T-helper 2 cell treated with Interferon-gamma antibody and Interleukin-4, amounts not matched to agents 5 μg/mL and 100 μg/mL, for 36 hours (primary cell): ENCODE results near the gene GARIN3.

ENCODE experiments used
- DNase-seq: peaks from one replicate; pipeline ENCODE4 v3.0.0; 2021; ENCODE audit warnings: low spot score
- H3K27ac Mint-ChIP-seq: one replicate; pipeline ENCODE4 v1.8.0; 2021; ENCODE audit warnings: mild to moderate bottlenecking, mixed read lengths
- H3K27me3 Mint-ChIP-seq: one replicate; pipeline ENCODE4 v1.8.0; 2021; ENCODE audit warnings: low read depth, mixed read lengths
- H3K36me3 Mint-ChIP-seq: one replicate; pipeline ENCODE4 v1.8.0; 2021; ENCODE audit warnings: low read depth, mixed read lengths
- H3K4me1 Mint-ChIP-seq: one replicate; pipeline ENCODE4 v1.8.0; 2021; ENCODE audit warnings: low read depth, mixed read lengths
- H3K4me3 Mint-ChIP-seq: one replicate; pipeline ENCODE4 v1.8.0; 2022; ENCODE audit warnings: mild to moderate bottlenecking, moderate library complexity, mixed read lengths
- H3K9me3 Mint-ChIP-seq: one replicate; pipeline ENCODE4 v1.8.0; 2021; ENCODE audit warnings: mixed read lengths

Gene GARIN3

GRCh38 chr5:157148734-157149615 lies 17.1 kb downstream of the GARIN3 start:
- peaks cover 2% of the 10 kb centered on the region for H3K27me3 Mint-ChIP-seq
- peak overlapping the region; percentile 33 for H3K4me3 Mint-ChIP-seq
- H3K9me3 Mint-ChIP-seq, result no peaks in the 10 kb centered on the region
- H3K4me1 Mint-ChIP-seq, result peaks cover 44% of the 10 kb centered on the region
- no peaks in the 10 kb centered on the region for H3K36me3 Mint-ChIP-seq
- peak; percentile 74 for DNase-seq
- H3K27ac Mint-ChIP-seq, result peak overlapping the region; percentile 83

DNA sequence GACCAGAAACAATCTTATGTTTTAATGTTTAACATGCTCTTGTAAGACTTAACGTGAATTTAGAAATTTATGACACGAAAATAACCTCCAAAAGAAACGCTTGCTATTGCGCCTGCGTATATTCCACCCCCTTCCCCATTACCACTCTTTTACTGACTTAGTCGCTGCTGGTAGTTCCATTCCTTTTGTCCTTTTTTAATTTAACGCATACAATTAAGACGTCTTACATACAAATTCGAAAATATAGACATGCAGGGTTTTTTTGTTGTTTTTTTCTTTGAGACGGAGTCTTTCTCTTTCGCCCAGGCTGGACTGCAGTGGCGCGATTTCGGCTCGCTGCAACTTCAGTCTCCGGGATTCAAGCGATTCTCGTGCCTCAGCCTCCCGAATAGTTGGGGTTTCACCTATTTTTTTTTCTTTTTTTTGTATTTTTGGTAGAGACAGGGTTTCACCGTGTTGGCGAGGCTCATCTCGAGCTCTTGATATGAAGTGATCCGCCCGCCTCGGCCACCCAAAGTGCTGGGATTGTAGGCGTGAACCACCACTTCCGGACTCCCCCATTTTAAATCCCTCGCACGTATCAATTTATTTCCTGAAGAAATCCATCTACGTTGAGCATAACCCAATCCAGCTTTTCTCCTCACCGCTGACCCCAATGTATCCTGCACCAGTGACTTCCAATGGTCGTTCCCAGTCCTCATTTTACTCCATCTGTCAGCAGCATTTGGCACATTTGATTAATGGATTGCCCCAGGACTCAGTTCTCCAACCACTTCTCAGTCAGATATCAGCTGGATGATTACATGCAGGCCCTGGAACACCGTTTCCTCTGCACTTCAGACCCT lies 22.7 kb downstream of the GARIN3 start:
- peaks cover 2% of the 10 kb centered on the region for H3K27me3 Mint-ChIP-seq
- peak overlapping the region; percentile 90 for H3K4me3 Mint-ChIP-seq
- peak; percentile 66 for DNase-seq
- peaks cover 28% of the 10 kb centered on the region for H3K36me3 Mint-ChIP-seq
- H3K4me1 Mint-ChIP-seq, result peaks cover 49% of the 10 kb centered on the region
- peaks cover 3% of the 10 kb centered on the region for H3K9me3 Mint-ChIP-seq
- peak overlapping the region; percentile 99 for H3K27ac Mint-ChIP-seq

GRCh38 chr5:157142317-157143126 lies 23.5 kb downstream of the GARIN3 start, which contains the start of gene MED7:
Gene MED7 (minus strand): TSS chr5:157142865. CDS start chr5:157139431, 3,434 bp downstream.
- DNase-seq, result peak; percentile 94
- Mint-ChIP-seq H3K36me3 (peaks cover 36% of the 10 kb centered on the region), H3K9me3 (peaks cover 3% of the 10 kb centered on the region), H3K27me3 (peaks cover 2% of the 10 kb centered on the region), H3K27ac (peak within 1 kb of the TSS; percentile 99), H3K4me1 (peaks cover 44% of the 10 kb centered on the region), H3K4me3 (peak within 1 kb of the TSS; percentile 90)

DNA sequence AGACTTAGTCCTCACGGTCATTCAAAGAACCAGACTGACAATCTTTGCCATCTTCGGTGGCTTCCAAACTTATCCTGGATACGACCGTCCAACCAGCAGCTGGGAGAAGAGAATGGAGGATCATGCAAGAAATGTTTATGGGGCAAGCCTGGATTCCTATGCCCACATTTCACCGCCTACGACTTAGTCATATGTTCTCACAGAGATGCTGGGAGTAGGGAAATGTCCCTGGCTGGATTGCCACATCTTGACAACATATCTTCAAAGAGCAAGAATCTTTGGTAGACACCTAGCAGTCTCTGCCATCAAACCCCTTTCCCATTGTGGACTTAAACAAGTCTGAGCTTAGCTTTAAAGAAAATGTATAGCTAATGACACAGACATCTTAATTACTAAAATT lies 28.4 kb downstream of the GARIN3 start:
- Mint-ChIP-seq H3K4me3 (no peak overlapping the region), H3K27ac (no peak overlapping the region), H3K27me3 (no peaks in the 10 kb centered on the region), H3K9me3 (peaks cover 3% of the 10 kb centered on the region), H3K36me3 (peaks cover 53% of the 10 kb centered on the region), H3K4me1 (peaks cover 47% of the 10 kb centered on the region)
- no peak for DNase-seq

- H3K36me3 Mint-ChIP-seq, result peaks cover 14% of the 10 kb centered on the region
- H3K4me3 Mint-ChIP-seq, result no peak overlapping the region
- H3K4me1 Mint-ChIP-seq, result peaks cover 35% of the 10 kb centered on the region
- no peaks in the 10 kb centered on the region for H3K27me3 Mint-ChIP-seq
- H3K9me3 Mint-ChIP-seq, result no peaks in the 10 kb centered on the region
- H3K27ac Mint-ChIP-seq, result no peak overlapping the region
- no peak for DNase-seq
These were observed 33.8 kb downstream of the GARIN3 start for GRCh38 chr5:157132281-157132612.

- no peak overlapping the region for H3K4me3 Mint-ChIP-seq
- peak overlapping the region; percentile 34 for H3K27ac Mint-ChIP-seq
- H3K9me3 Mint-ChIP-seq, result no peaks in the 10 kb centered on the region
- H3K4me1 Mint-ChIP-seq, result peaks cover 29% of the 10 kb centered on the region
- no peaks in the 10 kb centered on the region for H3K27me3 Mint-ChIP-seq
- no peak for DNase-seq
- peaks cover 7% of the 10 kb centered on the region for H3K36me3 Mint-ChIP-seq
These were observed 35.1 kb downstream of the GARIN3 start for GRCh38 chr5:157130925-157131324.

DNA sequence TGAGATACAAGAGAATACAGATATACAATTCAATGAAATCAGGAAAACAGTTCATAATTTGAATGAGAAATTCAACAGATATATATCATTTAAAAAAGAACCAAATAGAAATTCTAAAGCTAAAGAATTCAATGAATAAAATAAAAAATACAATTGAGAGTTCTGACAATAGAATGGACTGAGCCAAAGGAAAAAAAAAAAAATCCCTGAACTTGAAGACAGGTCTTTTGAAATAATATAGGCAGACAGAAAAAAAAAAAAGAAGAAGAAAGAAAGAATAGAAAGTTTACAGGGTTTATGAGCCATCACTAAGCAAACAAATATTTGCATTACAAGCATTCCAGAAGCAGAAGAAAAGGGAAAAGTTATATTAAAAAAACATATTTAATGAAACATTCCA lies 44.4 kb downstream of the GARIN3 start:
- H3K4me1 Mint-ChIP-seq, result peaks cover 3% of the 10 kb centered on the region
- DNase-seq, result no peak
- no peak overlapping the region for H3K27ac Mint-ChIP-seq
- peaks cover 41% of the 10 kb centered on the region for H3K9me3 Mint-ChIP-seq
- no peak overlapping the region for H3K4me3 Mint-ChIP-seq
- H3K27me3 Mint-ChIP-seq, result no peaks in the 10 kb centered on the region
- peaks cover 20% of the 10 kb centered on the region for H3K36me3 Mint-ChIP-seq

DNA sequence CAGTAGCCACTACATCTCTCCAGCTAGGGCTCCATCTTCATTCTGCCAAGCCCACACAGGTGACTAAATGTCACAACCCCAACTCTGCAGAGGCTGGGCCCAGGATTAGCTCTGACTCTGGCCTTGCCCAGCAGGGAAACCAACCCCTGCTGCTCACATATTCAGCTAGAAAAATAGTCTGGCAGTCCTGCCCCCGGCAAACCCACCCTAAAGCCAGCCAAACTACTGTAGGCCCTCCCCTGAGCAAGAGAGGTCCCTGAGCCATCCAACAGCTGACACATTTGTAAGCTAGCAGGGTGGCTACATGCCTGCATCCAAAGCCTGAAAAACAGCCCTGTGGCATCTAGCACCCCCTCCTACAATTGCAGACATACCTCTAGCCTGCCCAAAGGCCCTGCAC lies 46.0 kb downstream of the GARIN3 start:
- Mint-ChIP-seq H3K36me3 (peaks cover 20% of the 10 kb centered on the region), H3K4me1 (peaks cover 15% of the 10 kb centered on the region), H3K4me3 (no peak overlapping the region), H3K27ac (no peak overlapping the region), H3K9me3 (peaks cover 39% of the 10 kb centered on the region), H3K27me3 (no peaks in the 10 kb centered on the region)
- DNase-seq, result no peak

DNA sequence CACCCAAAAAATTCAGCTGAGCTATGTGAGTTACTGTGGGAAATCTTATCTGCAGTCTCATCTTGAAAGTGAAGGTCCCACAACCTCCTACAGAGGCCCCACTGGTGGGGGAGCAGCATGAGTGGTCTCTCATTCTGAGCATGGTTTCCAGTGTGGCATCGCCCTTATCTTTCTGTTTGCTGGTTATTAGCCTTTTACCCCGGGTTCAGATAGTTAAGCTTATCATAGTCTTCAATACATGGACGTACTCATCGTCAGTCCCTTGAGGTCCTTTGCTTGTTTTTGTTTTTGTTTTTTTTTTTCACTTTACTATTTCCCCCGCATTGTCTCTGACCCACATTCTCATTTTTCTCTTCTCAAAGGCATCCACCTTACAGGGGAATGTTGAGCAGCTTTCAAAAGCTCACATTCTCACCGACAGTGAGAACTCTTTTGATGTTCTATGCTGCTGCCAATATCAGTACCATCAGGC lies 49.5 kb downstream of the GARIN3 start:
- peak overlapping the region; percentile 37 for H3K4me3 Mint-ChIP-seq
- H3K9me3 Mint-ChIP-seq, result peaks cover 12% of the 10 kb centered on the region
- peaks cover 6% of the 10 kb centered on the region for H3K36me3 Mint-ChIP-seq
- DNase-seq, result peak; percentile 48
- H3K27ac Mint-ChIP-seq, result peak overlapping the region; percentile 40
- peaks cover 28% of the 10 kb centered on the region for H3K4me1 Mint-ChIP-seq
- no peaks in the 10 kb centered on the region for H3K27me3 Mint-ChIP-seq

DNA sequence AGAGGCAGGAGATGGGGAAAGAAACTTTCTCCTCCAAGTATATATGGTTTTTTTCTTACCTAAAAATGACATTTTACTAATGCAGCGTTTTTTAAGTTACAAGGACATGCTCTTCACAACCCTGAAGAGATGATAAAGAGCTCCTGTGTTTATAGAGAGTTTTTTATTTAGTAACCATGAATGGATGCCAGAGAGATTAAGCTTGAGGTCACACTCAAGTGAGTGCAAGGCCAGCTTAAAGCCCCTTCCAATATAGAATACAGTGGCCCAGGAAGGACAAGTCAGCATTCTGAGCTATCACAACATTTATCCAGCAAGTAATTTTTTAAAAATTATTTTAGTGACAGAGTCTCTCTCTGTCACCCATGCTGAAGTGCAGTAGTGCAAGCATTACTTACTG lies 50.6 kb downstream of the GARIN3 start:
- Mint-ChIP-seq H3K4me3 (no peak overlapping the region), H3K36me3 (peaks cover 1% of the 10 kb centered on the region), H3K27ac (no peak overlapping the region), H3K9me3 (peaks cover 3% of the 10 kb centered on the region), H3K27me3 (no peaks in the 10 kb centered on the region), H3K4me1 (peaks cover 33% of the 10 kb centered on the region)
- DNase-seq, result no peak

- DNase-seq, result no peak
- Mint-ChIP-seq H3K36me3 (peaks cover 1% of the 10 kb centered on the region), H3K9me3 (peaks cover 3% of the 10 kb centered on the region), H3K27me3 (no peaks in the 10 kb centered on the region), H3K4me1 (peaks cover 34% of the 10 kb centered on the region), H3K4me3 (no peak overlapping the region), H3K27ac (no peak overlapping the region)
These were observed 51.1 kb downstream of the GARIN3 start for GRCh38 chr5:157115012-157115411.

GRCh38 chr5:157113002-157113401 lies 53.1 kb downstream of the GARIN3 start:
- Mint-ChIP-seq H3K4me3 (peak overlapping the region; percentile 21), H3K4me1 (peaks cover 50% of the 10 kb centered on the region), H3K9me3 (no peaks in the 10 kb centered on the region), H3K27ac (peak overlapping the region; percentile 46), H3K27me3 (no peaks in the 10 kb centered on the region), H3K36me3 (peaks cover 6% of the 10 kb centered on the region)
- DNase-seq, result no peak
